Neural progenitor cell (in vitro differentiated cells): ENCODE data around the gene UQCC3.

ENCODE experiments used
- CTCF ChIP-seq: fragments of 200-600 bp; sonication (generic); IDR thresholded peaks from 2 replicates; pipeline ENCODE4 v1.5.1; 2017; ENCODE audit warnings: antibody characterized with exemption, mild to moderate bottlenecking
- EZH2 ChIP-seq: fragments of 200-600 bp; sonication (generic); IDR thresholded peaks from 2 replicates; pipeline ENCODE4 v1.6.1; 2017; ENCODE audit warnings: antibody characterized with exemption, mild to moderate bottlenecking, moderate library complexity
- EZH2phosphoT487 ChIP-seq: fragments of 200-600 bp; sonication (generic); IDR thresholded peaks from 2 replicates; pipeline ENCODE4 v1.6.1; 2017; ENCODE audit warnings: antibody characterized with exemption

DNA sequence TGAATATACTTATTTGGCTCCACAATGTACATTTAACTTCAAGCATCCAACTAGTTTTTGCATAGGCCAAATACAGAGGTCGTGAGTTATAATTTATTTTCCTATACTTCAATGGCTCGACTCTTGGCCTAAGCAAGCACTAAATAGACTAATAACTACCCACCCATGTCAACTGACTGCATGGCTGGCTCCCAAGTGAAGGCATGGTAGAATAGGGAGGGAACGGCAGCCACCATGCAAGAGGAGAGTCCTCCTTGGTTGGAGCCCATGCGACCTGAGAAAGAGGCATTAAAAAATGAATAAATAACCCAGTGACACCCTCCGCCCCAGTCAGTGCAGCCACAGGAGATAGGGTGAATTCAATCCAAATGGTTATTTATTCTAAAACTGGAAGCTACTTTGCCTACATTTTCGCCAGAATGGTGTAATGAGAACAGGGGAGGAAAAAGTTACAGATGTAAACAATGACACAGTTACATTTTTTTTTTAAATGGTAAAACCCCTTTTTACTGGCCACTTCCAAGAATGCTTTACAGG, 40.9 kb downstream of the UQCC3 start:
- no peak for TF ChIP-seq EZH2
- TF ChIP-seq CTCF = no peak
- no peak for TF ChIP-seq EZH2phosphoT487
